H9 (cell line): ENCODE data around the gene ARSG. TPM values are rescaled to one million over a fixed set of nuclear protein-coding genes. Genes with fewer than 3 reads are reported as not detected.
"Not testable (repeated sequence)": the region's sequence is repeated elsewhere in the genome, so short reads cannot be mapped to it uniquely, and the experiment has no call there.

ENCODE experiments used
- DNase-seq: peaks from one replicate; pipeline ENCODE4 v3.0.0-alpha.2; 2017
- H2AFZ ChIP-seq: one replicate; pipeline ENCODE4 v1.6.1; 2013; ENCODE audit warnings: mild to moderate bottlenecking, low read length, control low read depth, moderate library complexity
- H2AK5ac ChIP-seq: 2 replicates; pipeline ENCODE4 v1.6.1; 2013; ENCODE audit warnings: low read length, control low read depth, mixed read lengths; ENCODE audit not compliant: insufficient read length
- H2BK120ac ChIP-seq: one replicate; pipeline ENCODE4 v1.6.1; 2013; ENCODE audit warnings: low read depth, mild to moderate bottlenecking, low read length, control low read depth, inconsistent platforms; ENCODE audit not compliant: poor library complexity, severe bottlenecking
- H2BK12ac ChIP-seq: 2 replicates; pipeline ENCODE4 v1.6.1; 2013; ENCODE audit warnings: low read length, control low read depth, mixed read lengths, low read depth; ENCODE audit not compliant: insufficient read length
- H2BK15ac ChIP-seq: 2 replicates; pipeline ENCODE4 v1.6.1; 2013; ENCODE audit warnings: low read depth, low read length, control low read depth
- H2BK20ac ChIP-seq: one replicate; pipeline ENCODE4 v1.6.1; 2013; ENCODE audit warnings: low read depth, mild to moderate bottlenecking, low read length, control low read depth, inconsistent platforms; ENCODE audit not compliant: poor library complexity, severe bottlenecking
- H2BK5ac ChIP-seq: 2 replicates; pipeline ENCODE4 v1.6.1; 2013; ENCODE audit warnings: low read length, control low read depth, mixed read lengths; ENCODE audit not compliant: insufficient read length
- H3K14ac ChIP-seq: 2 replicates; pipeline ENCODE4 v1.6.1; 2013; ENCODE audit warnings: low read length, control low read depth; ENCODE audit not compliant: insufficient read depth
- H3K18ac ChIP-seq: 2 replicates; pipeline ENCODE4 v1.6.1; 2013; ENCODE audit warnings: low read depth, mild to moderate bottlenecking, mixed read lengths, low read length, control low read depth; ENCODE audit not compliant: insufficient read length
- H3K23ac ChIP-seq: 2 replicates; pipeline ENCODE4 v1.6.1; 2013; ENCODE audit warnings: low read length, control low read depth, mixed read lengths, low read depth; ENCODE audit not compliant: insufficient read length
- H3K23me2 ChIP-seq: 2 replicates; pipeline ENCODE4 v1.6.1; 2013; ENCODE audit warnings: low read depth, mild to moderate bottlenecking, mixed read lengths, low read length, control low read depth; ENCODE audit not compliant: insufficient read length, poor library complexity, severe bottlenecking
- H3K27ac ChIP-seq: 2 replicates; pipeline ENCODE4 v1.5.1; 2013; ENCODE audit warnings: low read length, control low read depth, mixed read lengths, low read depth; ENCODE audit not compliant: insufficient read length
- H3K27me3 ChIP-seq: 2 replicates; pipeline ENCODE4 v1.6.1; 2013; ENCODE audit warnings: low read length, control low read depth, inconsistent platforms; ENCODE audit not compliant: insufficient read depth
- H3K4ac ChIP-seq: 2 replicates; pipeline ENCODE4 v1.6.1; 2013; ENCODE audit warnings: low read depth, mild to moderate bottlenecking, control low read depth, inconsistent platforms, low read length, moderate library complexity
- H3K4me1 ChIP-seq: 2 replicates; pipeline ENCODE4 v1.6.1; 2013; ENCODE audit warnings: low read length, control low read depth, inconsistent platforms; ENCODE audit not compliant: insufficient read depth
- H3K4me2 ChIP-seq: 2 replicates; pipeline ENCODE4 v1.6.1; 2013; ENCODE audit warnings: low read length, control low read depth, mixed read lengths; ENCODE audit not compliant: insufficient read length, insufficient read depth
- H3K56ac ChIP-seq: 2 replicates; pipeline ENCODE4 v1.6.1; 2013; ENCODE audit warnings: low read depth, mild to moderate bottlenecking, mixed read lengths, low read length, control low read depth; ENCODE audit not compliant: insufficient read length
- H3K79me1 ChIP-seq: 2 replicates; pipeline ENCODE4 v1.6.1; 2013; ENCODE audit warnings: low read depth, mild to moderate bottlenecking, moderate library complexity, low read length, control low read depth, inconsistent platforms; ENCODE audit not compliant: insufficient read depth, poor library complexity, severe bottlenecking
- H3K79me2 ChIP-seq: 2 replicates; pipeline ENCODE4 v1.6.1; 2013; ENCODE audit warnings: low read length, control low read depth, inconsistent platforms; ENCODE audit not compliant: insufficient read depth
- H3K9ac ChIP-seq: 2 replicates; pipeline ENCODE4 v1.6.1; 2013; ENCODE audit warnings: low read length, control low read depth, mixed read lengths; ENCODE audit not compliant: insufficient read length; ENCODE audit errors: extremely low read depth
- H3K9me3 ChIP-seq: one replicate; pipeline ENCODE4 v1.6.1; 2013; ENCODE audit warnings: low read depth, low read length, inconsistent platforms; ENCODE audit not compliant: control insufficient read depth
- H3T11ph ChIP-seq: one replicate; pipeline ENCODE4 v1.6.1; 2013; ENCODE audit warnings: mild to moderate bottlenecking, low read length, control low read depth, inconsistent platforms
- H4K20me1 ChIP-seq: one replicate; pipeline ENCODE4 v1.6.1; 2013; ENCODE audit not compliant: control insufficient read depth, insufficient read length, insufficient read depth
- H4K5ac ChIP-seq: 2 replicates; pipeline ENCODE4 v1.6.1; 2013; ENCODE audit warnings: low read depth, mild to moderate bottlenecking, mixed read lengths, low read length, control low read depth; ENCODE audit not compliant: insufficient read length
- H4K8ac ChIP-seq: replicated peaks from 2 replicates; pipeline ENCODE4 v1.6.1; 2013; ENCODE audit warnings: low read length, control low read depth, mixed read lengths, low read depth; ENCODE audit not compliant: insufficient read length
- H4K91ac ChIP-seq: 2 replicates; pipeline ENCODE4 v1.6.1; 2013; ENCODE audit warnings: low read depth, mild to moderate bottlenecking, moderate library complexity, mixed read lengths, low read length, control low read depth; ENCODE audit not compliant: insufficient read length
- H3K27ac Mint-ChIP-seq, 3 experiments: 2 replicates in 2 of 3; 3 replicates in 1 of 3; pipeline ENCODE4 v1.8.0; 2020 to 2021; ENCODE audit warnings: mixed read lengths in 3 of 3, mild to moderate bottlenecking in 1 of 3, moderate library complexity in 1 of 3
- H3K27me3 Mint-ChIP-seq: 2 replicates; pipeline ENCODE4 v1.8.0; 2021; ENCODE audit warnings: low read depth, mild to moderate bottlenecking, moderate library complexity, mixed read lengths
- H3K36me3 Mint-ChIP-seq, 3 experiments: 2 replicates in 2 of 3; 3 replicates in 1 of 3; pipeline ENCODE4 v1.8.0; 2020 to 2021; ENCODE audit warnings: low read depth in 3 of 3, mixed read lengths in 3 of 3; ENCODE audit not compliant: insufficient read depth in 1 of 3
- H3K4me1 Mint-ChIP-seq, 2 experiments: 2 replicates each; pipeline ENCODE4 v1.8.0; 2020; ENCODE audit warnings: mixed read lengths in 2 of 2
- H3K4me3 Mint-ChIP-seq, 2 experiments: 2 replicates in 1 of 2; 3 replicates in 1 of 2; pipeline ENCODE4 v1.8.0; 2020 to 2021; ENCODE audit warnings: mild to moderate bottlenecking in 2 of 2, mixed read lengths in 2 of 2, moderate library complexity in 1 of 2
- H3K9me3 Mint-ChIP-seq, 2 experiments: 2 replicates in 1 of 2; 3 replicates in 1 of 2; pipeline ENCODE4 v1.8.0; 2020; ENCODE audit warnings: mild to moderate bottlenecking in 2 of 2, mixed read lengths in 2 of 2, moderate library complexity in 1 of 2
- WGBS: extraction: QIAGEN DNeasy Blood & Tissue Kit; methylation state at CpG from one replicate; pipeline ENCODE4 v1.1.7; 2013; ENCODE audit warnings: missing lambda C conversion rate, low lambda C conversion rate, mixed read lengths; ENCODE audit not compliant: insufficient read length; ENCODE audit errors: extremely low coverage; 5-methylcytosine and 5-hydroxymethylcytosine counted together
- total RNA-seq: library from RNA; stranded (reverse); gene quantifications from 2 replicates; pipeline ENCODE4 v1.2.1, GENCODE V29; 2021
- TF ChIP-seq, protein P1 (sequence below): fragments of 200-600 bp; sonication (generic); conservative IDR thresholded peaks from 3 replicates; pipeline ENCODE4 v1.8.0; 2021; ENCODE audit warnings: antibody characterized with exemption, mild to moderate bottlenecking

The ARSG gene
- total RNA-seq, 1 experiment from 2014 or later: 3.6 TPM

DNA sequence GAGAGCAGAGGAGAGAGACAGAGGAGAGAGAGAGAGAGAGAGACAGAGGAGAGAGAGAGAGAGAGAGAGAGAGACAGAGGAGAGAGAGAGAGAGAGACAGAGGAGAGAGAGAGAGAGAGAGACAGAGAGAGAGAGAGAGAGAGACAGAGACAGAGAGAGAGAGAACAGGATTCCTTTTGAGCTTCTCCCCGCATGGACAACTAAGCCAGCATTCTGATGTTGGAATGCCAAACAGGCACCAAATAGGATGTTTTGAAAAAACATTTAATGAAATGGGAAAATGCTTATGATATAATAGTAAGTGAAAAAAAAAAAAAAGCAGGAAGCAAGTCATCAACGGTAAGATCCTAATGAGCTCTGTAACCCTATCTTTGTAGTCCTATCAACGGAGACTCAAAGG, 60.7 kb downstream of the ARSG start:
- TF ChIP-seq, protein P1, sequence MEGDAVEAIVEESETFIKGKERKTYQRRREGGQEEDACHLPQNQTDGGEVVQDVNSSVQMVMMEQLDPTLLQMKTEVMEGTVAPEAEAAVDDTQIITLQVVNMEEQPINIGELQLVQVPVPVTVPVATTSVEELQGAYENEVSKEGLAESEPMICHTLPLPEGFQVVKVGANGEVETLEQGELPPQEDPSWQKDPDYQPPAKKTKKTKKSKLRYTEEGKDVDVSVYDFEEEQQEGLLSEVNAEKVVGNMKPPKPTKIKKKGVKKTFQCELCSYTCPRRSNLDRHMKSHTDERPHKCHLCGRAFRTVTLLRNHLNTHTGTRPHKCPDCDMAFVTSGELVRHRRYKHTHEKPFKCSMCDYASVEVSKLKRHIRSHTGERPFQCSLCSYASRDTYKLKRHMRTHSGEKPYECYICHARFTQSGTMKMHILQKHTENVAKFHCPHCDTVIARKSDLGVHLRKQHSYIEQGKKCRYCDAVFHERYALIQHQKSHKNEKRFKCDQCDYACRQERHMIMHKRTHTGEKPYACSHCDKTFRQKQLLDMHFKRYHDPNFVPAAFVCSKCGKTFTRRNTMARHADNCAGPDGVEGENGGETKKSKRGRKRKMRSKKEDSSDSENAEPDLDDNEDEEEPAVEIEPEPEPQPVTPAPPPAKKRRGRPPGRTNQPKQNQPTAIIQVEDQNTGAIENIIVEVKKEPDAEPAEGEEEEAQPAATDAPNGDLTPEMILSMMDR: no peak
- H3K23ac ChIP-seq: no peak overlapping the region
- no peak overlapping the region for H3K9ac ChIP-seq
- H3K4ac ChIP-seq: no peak overlapping the region
- no peak overlapping the region for H3K27ac ChIP-seq
- H3K56ac ChIP-seq: no peak overlapping the region
- no peak overlapping the region for H2BK5ac ChIP-seq
- no peak overlapping the region for H4K5ac ChIP-seq
- no peak overlapping the region for H4K8ac ChIP-seq
- H4K91ac ChIP-seq: no peak overlapping the region
- no peaks in the 10 kb centered on the region for H3K27me3 ChIP-seq
- no peak overlapping the region for H2AK5ac ChIP-seq
- H3K4me1 Mint-ChIP-seq: no peaks in the 10 kb centered on the region; a peak in 1 of 4 replicates
- no peaks in the 10 kb centered on the region for H3K9me3 Mint-ChIP-seq
- no peaks in the 10 kb centered on the region for H3K23me2 ChIP-seq
- H3K14ac ChIP-seq: no peak overlapping the region
- no peaks in the 10 kb centered on the region for H3K9me3 ChIP-seq
- H3K27me3 Mint-ChIP-seq: no peaks in the 10 kb centered on the region; the same call in 1 of the 2 replicates
- H3K79me1 ChIP-seq: no peaks in the 10 kb centered on the region
- DNase-seq: no peak
- no peak overlapping the region for H2BK15ac ChIP-seq
- no peak overlapping the region for H3K4me3 Mint-ChIP-seq
- H3K36me3 Mint-ChIP-seq: peaks cover 0 to 10% (median 0%) of the 10 kb centered on the region in 3 experiments; a peak in 4 of 7 replicates
- WGBS: no CpG with 5 or more reads among the region's 3 CpGs
- no peak overlapping the region for H2BK12ac ChIP-seq
- no peak overlapping the region for H3K27ac Mint-ChIP-seq
- no peaks in the 10 kb centered on the region for H3K79me2 ChIP-seq
- no peak overlapping the region for H3K18ac ChIP-seq
- H3T11ph ChIP-seq: no peak overlapping the region
- no peak overlapping the region for H2AFZ ChIP-seq
- no peak overlapping the region for H2BK20ac ChIP-seq
- no peaks in the 10 kb centered on the region for H4K20me1 ChIP-seq
- H3K4me2 ChIP-seq: no peak overlapping the region
- no peaks in the 10 kb centered on the region for H3K4me1 ChIP-seq
- H2BK120ac ChIP-seq: no peak overlapping the region

DNA sequence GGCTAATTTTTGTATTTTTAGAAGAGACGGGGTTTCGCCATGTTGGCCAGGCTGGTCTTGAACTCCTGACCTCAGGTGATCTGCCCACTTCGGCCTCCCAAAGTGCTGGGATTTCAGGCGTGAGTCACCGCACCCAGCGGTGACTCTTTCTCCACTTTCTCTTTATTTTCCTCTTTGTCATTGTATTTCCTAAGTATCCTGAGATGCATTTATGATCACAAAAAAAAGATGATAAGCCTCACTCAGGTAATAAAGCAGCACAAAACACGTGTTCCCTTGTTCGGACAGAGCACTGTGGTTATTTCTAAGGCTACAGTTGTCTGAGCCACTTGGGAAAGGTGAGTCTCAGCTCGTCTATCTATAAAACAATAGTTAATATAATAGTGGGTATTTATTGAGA, 61.4 kb downstream of the ARSG start:
- H3K23me2 ChIP-seq, H3T11ph ChIP-seq, H2AFZ ChIP-seq, H4K91ac ChIP-seq, H2AK5ac ChIP-seq, H4K20me1 ChIP-seq, H2BK15ac ChIP-seq, H3K18ac ChIP-seq, H2BK120ac ChIP-seq, H4K5ac ChIP-seq, H3K79me2 ChIP-seq, H2BK20ac ChIP-seq, H4K8ac ChIP-seq, H3K27ac ChIP-seq, H3K27me3 ChIP-seq, H3K14ac ChIP-seq, H3K36me3 Mint-ChIP-seq, H3K9me3 Mint-ChIP-seq, H3K4ac ChIP-seq, H3K9me3 ChIP-seq, H2BK12ac ChIP-seq, H3K9ac ChIP-seq, H3K4me2 ChIP-seq, H3K4me1 ChIP-seq, H3K27ac Mint-ChIP-seq, H3K27me3 Mint-ChIP-seq, H3K56ac ChIP-seq, H3K23ac ChIP-seq, H3K4me3 Mint-ChIP-seq, DNase-seq, H3K79me1 ChIP-seq, H3K4me1 Mint-ChIP-seq, H2BK5ac ChIP-seq: not testable (repeated sequence)
- no CpG with 5 or more reads among the region's 9 CpGs for WGBS
